Kidney epithelial cell (primary cell): ENCODE data around the gene GIT2. TPM values are rescaled to one million over a fixed set of nuclear protein-coding genes. Genes with fewer than 3 reads are reported as not detected.

Experiments
- DNase-seq: peaks from one replicate; pipeline ENCODE4 v3.0.0-alpha.2; 2010; ENCODE audit warnings: low read depth
- H3K27me3 ChIP-seq: 2 replicates; pipeline ENCODE4 v1.6.0; 2011; ENCODE audit warnings: low read length; ENCODE audit not compliant: control insufficient read depth, insufficient read depth
- H3K36me3 ChIP-seq: 2 replicates; pipeline ENCODE4 v1.5.1; 2011; ENCODE audit warnings: low read length; ENCODE audit not compliant: control insufficient read depth, insufficient read depth
- H3K4me3 ChIP-seq: 2 replicates; pipeline ENCODE4 v1.5.1; 2011; ENCODE audit warnings: low read depth, mild to moderate bottlenecking, control low read depth, low read length
- total RNA-seq: library from RNA; depleted of rRNA; stranded (reverse); fragments of >200 nt; gene quantifications from 2 replicates; pipeline ENCODE4 v1.2.3, GENCODE V29; 2015
- TF ChIP-seq, protein P1 (sequence below): IDR thresholded peaks from 2 replicates; pipeline ENCODE4 v1.5.1; 2011; ENCODE audit warnings: mild to moderate bottlenecking, moderate library complexity, low read length, control low read depth, inconsistent platforms; ENCODE audit not compliant: insufficient read depth, poor library complexity, severe bottlenecking

GIT2 gene
- total RNA-seq, 1 donor from 2014 or later: 20.3 TPM

DNA sequence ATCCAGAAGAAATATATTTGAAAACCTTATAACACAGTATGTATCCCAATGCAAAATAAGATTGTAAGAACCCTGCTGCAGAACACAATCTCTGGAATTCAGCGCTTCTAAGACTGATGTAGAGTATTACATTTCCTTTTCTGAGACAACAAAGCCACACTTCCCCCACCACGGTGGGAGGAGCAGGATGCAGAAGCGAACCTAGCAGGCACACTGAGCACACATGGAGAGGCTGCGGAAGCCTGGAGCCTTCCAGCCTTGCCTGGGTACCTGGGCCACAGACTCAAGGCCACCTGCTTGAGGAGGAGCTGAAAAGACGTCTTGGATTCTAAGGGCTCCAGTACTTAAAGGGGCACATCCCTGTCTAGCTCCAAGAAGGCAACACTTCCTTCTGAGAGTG is 49.7 kb downstream of the GIT2 start:
- Histone ChIP-seq H3K4me3 (no peak overlapping the region), H3K36me3 (peaks cover 2% of the 10 kb centered on the region), H3K27me3 (no peaks in the 10 kb centered on the region)
- TF ChIP-seq, protein P1, sequence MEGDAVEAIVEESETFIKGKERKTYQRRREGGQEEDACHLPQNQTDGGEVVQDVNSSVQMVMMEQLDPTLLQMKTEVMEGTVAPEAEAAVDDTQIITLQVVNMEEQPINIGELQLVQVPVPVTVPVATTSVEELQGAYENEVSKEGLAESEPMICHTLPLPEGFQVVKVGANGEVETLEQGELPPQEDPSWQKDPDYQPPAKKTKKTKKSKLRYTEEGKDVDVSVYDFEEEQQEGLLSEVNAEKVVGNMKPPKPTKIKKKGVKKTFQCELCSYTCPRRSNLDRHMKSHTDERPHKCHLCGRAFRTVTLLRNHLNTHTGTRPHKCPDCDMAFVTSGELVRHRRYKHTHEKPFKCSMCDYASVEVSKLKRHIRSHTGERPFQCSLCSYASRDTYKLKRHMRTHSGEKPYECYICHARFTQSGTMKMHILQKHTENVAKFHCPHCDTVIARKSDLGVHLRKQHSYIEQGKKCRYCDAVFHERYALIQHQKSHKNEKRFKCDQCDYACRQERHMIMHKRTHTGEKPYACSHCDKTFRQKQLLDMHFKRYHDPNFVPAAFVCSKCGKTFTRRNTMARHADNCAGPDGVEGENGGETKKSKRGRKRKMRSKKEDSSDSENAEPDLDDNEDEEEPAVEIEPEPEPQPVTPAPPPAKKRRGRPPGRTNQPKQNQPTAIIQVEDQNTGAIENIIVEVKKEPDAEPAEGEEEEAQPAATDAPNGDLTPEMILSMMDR: no peak
- no peak for DNase-seq

DNA sequence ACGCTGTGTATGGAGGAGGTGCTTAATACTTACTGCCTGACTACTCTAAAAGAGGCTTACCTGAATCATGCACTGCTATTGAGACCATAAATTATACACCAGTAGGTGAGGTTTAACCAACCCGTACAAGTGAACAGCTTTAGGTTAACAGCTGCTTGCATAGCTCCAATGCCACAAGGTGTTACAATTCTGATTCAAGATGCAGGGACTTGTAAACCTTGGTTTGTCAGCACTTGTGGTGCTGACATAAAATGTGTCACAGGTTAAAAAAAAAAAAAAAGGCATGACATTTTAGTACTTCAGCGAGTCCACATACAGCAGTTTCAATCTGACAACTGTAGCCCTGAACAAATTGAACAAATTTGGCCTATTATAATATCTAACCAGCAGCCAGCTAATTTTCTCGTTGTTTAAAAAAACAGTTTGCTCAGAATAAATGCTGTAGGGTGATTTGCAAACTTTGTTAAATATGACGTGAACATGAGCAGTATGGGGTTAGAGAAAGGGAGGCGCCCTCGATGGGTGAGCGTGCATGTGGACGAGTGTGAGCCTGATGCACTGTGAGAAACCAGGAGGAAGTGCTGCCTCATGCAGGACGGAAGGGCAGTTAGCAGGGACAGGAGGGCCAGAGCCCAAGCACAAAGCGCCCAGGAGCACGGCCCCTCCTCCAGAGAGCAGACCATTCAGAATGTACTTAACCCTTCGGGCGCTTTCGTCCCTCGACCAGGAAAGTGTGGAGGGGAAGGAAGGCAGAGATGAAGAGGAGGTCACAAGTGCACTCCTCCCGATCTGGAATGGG is 51.4 kb downstream of the GIT2 start:
- DNase-seq: no peak
- no peaks in the 10 kb centered on the region for H3K27me3 ChIP-seq
- TF ChIP-seq, protein P1: peak; percentile 25
- peaks cover 2% of the 10 kb centered on the region for H3K36me3 ChIP-seq
- no peak overlapping the region for H3K4me3 ChIP-seq

DNA sequence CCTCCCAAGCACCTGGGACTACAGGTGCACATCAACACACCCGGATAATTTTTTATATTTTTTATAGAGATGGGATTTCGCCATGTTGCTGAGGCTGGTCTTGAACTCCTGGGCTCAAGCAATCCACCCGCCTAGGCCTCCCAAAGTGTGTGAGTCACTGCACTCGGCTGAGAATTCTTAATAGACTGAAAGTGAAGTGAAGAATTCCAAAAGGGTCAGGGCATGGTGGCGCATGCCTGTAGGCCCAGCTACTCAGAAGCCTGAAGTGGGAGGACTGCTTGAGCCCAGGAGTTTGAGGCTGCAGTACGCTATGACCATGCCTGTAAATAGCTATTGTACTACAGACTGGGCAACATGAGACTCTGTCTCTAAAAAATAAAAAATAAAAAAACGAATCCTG is 52.4 kb downstream of the GIT2 start:
- H3K4me3 ChIP-seq: no peak overlapping the region
- peaks cover 2% of the 10 kb centered on the region for H3K36me3 ChIP-seq
- TF ChIP-seq, protein P1: no peak
- no peaks in the 10 kb centered on the region for H3K27me3 ChIP-seq
- no peak for DNase-seq

DNA sequence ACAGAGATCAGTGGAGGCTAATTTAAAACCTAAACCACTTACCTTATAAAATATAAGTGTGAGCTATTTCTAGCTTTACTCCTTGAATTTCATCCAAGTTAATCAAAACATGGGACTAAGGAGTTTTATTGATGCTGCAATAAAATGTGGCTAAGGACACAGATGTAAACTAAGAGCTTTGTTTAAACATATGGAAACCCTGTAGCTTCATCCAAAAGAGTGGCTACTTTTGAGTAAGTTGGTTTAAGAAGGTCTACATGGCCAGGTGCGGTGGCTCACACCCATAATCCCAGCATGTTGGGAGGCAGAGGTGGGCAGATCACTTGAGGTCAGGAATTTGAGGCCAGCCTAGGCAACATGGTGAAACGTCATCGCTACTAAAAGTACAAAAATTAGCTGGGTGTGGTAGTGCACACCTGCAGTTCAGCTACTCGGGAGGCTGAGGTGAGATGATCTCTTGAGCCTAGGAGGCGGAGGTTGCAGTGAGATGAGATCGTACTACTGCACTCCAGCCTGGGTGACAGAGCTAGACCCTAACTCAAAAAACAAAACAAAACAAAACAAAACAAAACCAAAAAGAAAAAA is 55.7 kb downstream of the GIT2 start:
- Histone ChIP-seq H3K27me3 (no peaks in the 10 kb centered on the region), H3K4me3 (no peak overlapping the region), H3K36me3 (peaks cover 4% of the 10 kb centered on the region)
- DNase-seq: no peak
- TF ChIP-seq, protein P1: no peak

DNA sequence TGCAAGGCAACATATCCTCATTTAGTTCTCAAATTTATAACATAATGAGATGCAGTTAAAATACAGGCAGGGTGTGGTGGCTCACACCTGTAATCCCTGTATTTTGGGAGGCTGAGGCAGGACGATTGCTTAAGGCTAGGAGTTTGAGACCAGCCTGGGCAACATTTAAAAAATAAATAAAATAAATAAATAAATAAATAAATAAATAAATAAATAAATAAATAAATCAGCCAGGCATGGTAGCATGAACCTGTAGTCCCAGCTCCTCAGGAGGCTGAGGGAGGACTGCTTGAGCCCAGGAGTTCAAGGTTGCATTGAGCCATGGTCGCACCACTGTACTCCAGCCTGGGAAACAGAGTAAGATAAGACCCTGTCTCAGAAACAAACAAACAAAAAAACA is 56.7 kb downstream of the GIT2 start:
- Histone ChIP-seq H3K27me3 (no peaks in the 10 kb centered on the region), H3K36me3 (peaks cover 4% of the 10 kb centered on the region), H3K4me3 (no peak overlapping the region)
- DNase-seq: no peak
- TF ChIP-seq, protein P1: no peak

DNA sequence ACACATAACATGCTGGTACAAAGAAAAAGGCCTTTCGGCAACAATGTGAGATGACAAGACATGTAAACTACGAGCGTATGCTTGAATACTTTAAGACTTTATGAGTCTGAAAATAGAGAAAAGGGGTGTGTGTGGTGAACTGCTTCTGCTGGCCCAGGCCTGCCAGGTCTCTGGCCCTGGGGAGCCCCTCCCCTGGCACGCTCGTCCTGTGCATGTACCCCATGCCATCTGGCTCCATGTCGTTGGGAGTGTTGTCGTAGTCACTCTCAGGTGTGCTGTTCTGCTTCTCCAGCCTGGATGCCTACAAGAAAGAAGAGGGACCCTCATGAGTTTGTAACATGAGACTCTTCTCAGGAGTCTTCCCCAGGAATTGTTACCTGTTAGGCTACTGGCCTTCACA is 57.2 kb downstream of the GIT2 start:
- H3K4me3 ChIP-seq: no peak overlapping the region
- no peak for DNase-seq
- no peaks in the 10 kb centered on the region for H3K27me3 ChIP-seq
- H3K36me3 ChIP-seq: peaks cover 4% of the 10 kb centered on the region
- TF ChIP-seq, protein P1: no peak
